Suprapubic skin (tissue), 4 donors: ENCODE data around the gene RMND5B. TPM values are rescaled to one million over a fixed set of nuclear protein-coding genes. Genes with fewer than 3 reads are reported as not detected.
"Not testable (repeated sequence)": the region's sequence is repeated elsewhere in the genome, so short reads cannot be mapped to it uniquely, and the experiment has no call there.

Experiments
- DNase-seq, 2 donors: peaks; one replicate each; pipeline ENCODE4 v3.0.0-alpha.2; 2019; ENCODE audit warnings: low spot score in 2 of 2
- H3K27ac ChIP-seq: fragments of 200-600 bp; sonication (generic); one replicate; pipeline ENCODE4 v1.5.1; 2019
- H3K27me3 ChIP-seq: fragments of 200-600 bp; sonication (generic); one replicate; pipeline ENCODE4 v1.5.1; 2019
- H3K36me3 ChIP-seq: fragments of 200-600 bp; sonication (generic); one replicate; pipeline ENCODE4 v1.5.1; 2019
- H3K4me1 ChIP-seq: fragments of 200-600 bp; sonication (generic); one replicate; pipeline ENCODE4 v1.5.1; 2019
- H3K4me3 ChIP-seq: fragments of 200-600 bp; sonication (generic); one replicate; pipeline ENCODE4 v1.5.1; 2019; ENCODE audit warnings: mild to moderate bottlenecking
- H3K9me3 ChIP-seq: fragments of 200-600 bp; sonication (generic); one replicate; pipeline ENCODE4 v1.5.1; 2019
- CTCF ChIP-seq, 2 donors: fragments of 200-600 bp in 1 of 2; fragments of 450-650 bp in 1 of 2; sonication (generic) in 1 of 2; IDR thresholded peaks; one replicate each; pipeline ENCODE4 v1.5.1; 2016 to 2019; ENCODE audit warnings: antibody characterized with exemption in 2 of 2, mild to moderate bottlenecking in 1 of 2, moderate library complexity in 1 of 2
- EP300 ChIP-seq: sonication (generic); formaldehyde crosslinking; IDR thresholded peaks from one replicate; pipeline ENCODE4 v1.6.1; 2017; ENCODE audit warnings: antibody characterized with exemption
- POLR2A ChIP-seq, 2 donors: fragments of 450-650 bp; IDR thresholded peaks; one replicate each; pipeline ENCODE4 v1.6.1; 2017; ENCODE audit warnings: antibody characterized with exemption in 2 of 2, mild to moderate bottlenecking in 2 of 2, moderate library complexity in 2 of 2
- POLR2AphosphoS5 ChIP-seq, 3 donors: sonication (generic); formaldehyde crosslinking; IDR thresholded peaks; one replicate each; pipeline ENCODE4 v1.6.1; 2017; ENCODE audit warnings: antibody characterized with exemption in 3 of 3
- WGBS: methylation state at CpG from one replicate; pipeline ENCODE4 v1.1.5; 2018; 5-methylcytosine and 5-hydroxymethylcytosine counted together
- total RNA-seq, 4 donors: library from RNA; depleted of rRNA; stranded (reverse); fragments of >200 nt; gene quantifications; one replicate each; pipeline ENCODE4 v1.1.0, GENCODE V29; 2016

Gene RMND5B, protein sequence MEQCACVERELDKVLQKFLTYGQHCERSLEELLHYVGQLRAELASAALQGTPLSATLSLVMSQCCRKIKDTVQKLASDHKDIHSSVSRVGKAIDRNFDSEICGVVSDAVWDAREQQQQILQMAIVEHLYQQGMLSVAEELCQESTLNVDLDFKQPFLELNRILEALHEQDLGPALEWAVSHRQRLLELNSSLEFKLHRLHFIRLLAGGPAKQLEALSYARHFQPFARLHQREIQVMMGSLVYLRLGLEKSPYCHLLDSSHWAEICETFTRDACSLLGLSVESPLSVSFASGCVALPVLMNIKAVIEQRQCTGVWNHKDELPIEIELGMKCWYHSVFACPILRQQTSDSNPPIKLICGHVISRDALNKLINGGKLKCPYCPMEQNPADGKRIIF
- total RNA-seq = 10 to 100 TPM; 38.6 to 60.6 (median 42.9) TPM

DNA sequence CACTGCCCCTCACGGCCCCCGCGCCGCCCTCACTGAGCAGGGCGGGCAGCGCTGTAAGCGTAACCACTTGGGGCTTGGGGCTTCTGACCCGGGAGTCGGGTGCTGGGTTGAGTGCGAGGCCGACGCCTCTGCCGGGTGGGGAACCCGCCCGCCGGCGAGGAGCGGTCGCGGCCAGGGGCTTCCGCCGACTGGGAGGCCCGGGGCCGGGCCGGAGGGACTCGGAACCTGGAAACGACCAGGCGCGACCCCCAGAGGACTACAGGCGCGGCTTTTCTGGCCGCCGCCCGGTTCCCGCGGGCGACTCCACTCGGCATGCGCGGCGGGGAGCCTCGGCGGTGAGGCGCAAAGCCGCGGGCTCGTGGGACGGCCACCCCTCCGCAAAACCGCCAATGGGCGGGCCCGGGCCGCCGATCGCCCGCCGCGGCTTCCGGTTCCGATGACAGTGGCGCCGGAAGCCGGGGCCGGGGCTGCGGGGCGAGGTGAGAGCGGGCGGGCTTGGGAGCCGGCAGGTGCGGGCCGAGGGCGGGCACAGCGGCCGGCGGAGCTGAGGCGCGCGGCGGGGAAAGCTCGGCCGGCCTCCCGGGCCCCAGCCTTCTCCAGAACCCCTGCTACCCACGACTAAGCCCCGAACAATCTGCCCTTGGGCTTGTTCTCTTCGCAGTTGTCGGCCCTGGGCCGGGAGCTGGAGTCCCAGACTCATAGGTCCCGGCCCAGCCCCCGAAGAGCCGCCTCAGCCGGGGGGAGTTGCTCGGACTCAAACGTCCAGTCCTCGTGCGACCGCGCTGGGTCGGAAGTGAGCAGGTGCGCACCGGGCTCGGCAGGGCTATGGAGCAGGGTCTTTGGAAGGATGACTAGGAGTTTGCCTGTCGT lies at the start of gene RMND5B:
Gene RMND5B (plus strand): TSS at position 439 of the 870 bp plus-strand sequence. CDS start 7,106 bp downstream, outside the sequence.
- whole genome bisulfite sequencing = 0% methylated on average over 5 of the region's 102 CpGs
- H3K27me3 ChIP-seq = no peaks in the 10 kb centered on the region
- H3K4me1 ChIP-seq = peaks cover 28% of the 10 kb centered on the region
- H3K4me3 ChIP-seq = peak within 1 kb of the TSS; percentile 94
- H3K27ac ChIP-seq = peak within 1 kb of the TSS; percentile 95
- TF ChIP-seq POLR2AphosphoS5 (IDR thresholded peaks at IDR 0.05) (peak in 1 of 3 donors; percentile 4), POLR2A (IDR thresholded peaks at IDR 0.05) (peak in 1 of 2 donors; percentile 61), EP300 (no peak)
- peak; percentile 86 to 91 for DNase-seq
- peaks cover 19% of the 10 kb centered on the region for H3K36me3 ChIP-seq
- no peaks in the 10 kb centered on the region for H3K9me3 ChIP-seq

- H3K4me1 ChIP-seq = peaks cover 5% of the 10 kb centered on the region
- no peak overlapping the region for H3K27ac ChIP-seq
- TF ChIP-seq POLR2AphosphoS5 (IDR thresholded peaks at IDR 0.05) (no peak), POLR2A (IDR thresholded peaks at IDR 0.05) (no peak), EP300 (no peak), CTCF (IDR thresholded peaks at IDR 0.05) (no peak)
- DNase-seq = no peak
- H3K4me3 ChIP-seq = no peak overlapping the region
- H3K27me3 ChIP-seq = peaks cover 15% of the 10 kb centered on the region
- WGBS = 77% methylated on average over 12 of the region's 12 CpGs
- H3K36me3 ChIP-seq = no peaks in the 10 kb centered on the region
- no peaks in the 10 kb centered on the region for H3K9me3 ChIP-seq
These were observed 49.1 kb upstream of the RMND5B start for GRCh38 chr5:178081571-178082243.

DNA sequence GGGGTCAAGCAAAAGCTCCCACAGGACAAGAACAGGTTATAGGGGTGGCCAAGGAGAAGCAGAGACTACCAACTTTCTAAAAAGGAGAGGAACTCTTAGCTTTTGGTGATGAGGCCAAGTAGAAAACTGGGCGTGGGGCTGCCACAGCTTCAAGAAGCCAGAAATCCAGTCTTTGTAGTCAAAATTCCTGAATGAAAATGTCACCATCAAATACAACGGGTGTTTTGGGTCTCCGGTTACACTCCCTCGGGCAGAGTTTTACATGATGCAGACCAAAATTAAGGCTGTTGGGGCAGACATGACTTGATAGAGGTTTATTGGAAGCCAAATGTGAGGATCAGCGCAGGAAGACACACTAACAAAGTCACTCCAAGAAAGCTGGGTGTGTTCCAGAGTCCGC lies 46.9 kb upstream of the RMND5B start:
- Histone ChIP-seq H3K27ac (no peak overlapping the region), H3K36me3 (no peaks in the 10 kb centered on the region), H3K4me1 (no peaks in the 10 kb centered on the region), H3K27me3 (peaks cover 18% of the 10 kb centered on the region), H3K9me3 (no peaks in the 10 kb centered on the region), H3K4me3 (no peak overlapping the region)
- no peak for DNase-seq
- TF ChIP-seq EP300 (no peak), CTCF (IDR thresholded peaks at IDR 0.05) (no peak), POLR2AphosphoS5 (IDR thresholded peaks at IDR 0.05) (no peak)
- WGBS = 61% methylated on average over 6 of the region's 6 CpGs

GRCh38 chr5:178085316-178085715 lies 45.5 kb upstream of the RMND5B start:
- Histone ChIP-seq H3K9me3 (no peaks in the 10 kb centered on the region), H3K27me3 (peaks cover 18% of the 10 kb centered on the region), H3K27ac (no peak overlapping the region), H3K36me3 (no peaks in the 10 kb centered on the region), H3K4me1 (no peaks in the 10 kb centered on the region), H3K4me3 (no peak overlapping the region)
- TF ChIP-seq POLR2A (IDR thresholded peaks at IDR 0.05) = no peak
- TF ChIP-seq EP300 = no peak
- TF ChIP-seq CTCF (IDR thresholded peaks at IDR 0.05) = no peak
- TF ChIP-seq POLR2AphosphoS5 (IDR thresholded peaks at IDR 0.05) = no peak
- DNase-seq = no peak
- WGBS = 68% methylated on average over 6 of the region's 6 CpGs

DNA sequence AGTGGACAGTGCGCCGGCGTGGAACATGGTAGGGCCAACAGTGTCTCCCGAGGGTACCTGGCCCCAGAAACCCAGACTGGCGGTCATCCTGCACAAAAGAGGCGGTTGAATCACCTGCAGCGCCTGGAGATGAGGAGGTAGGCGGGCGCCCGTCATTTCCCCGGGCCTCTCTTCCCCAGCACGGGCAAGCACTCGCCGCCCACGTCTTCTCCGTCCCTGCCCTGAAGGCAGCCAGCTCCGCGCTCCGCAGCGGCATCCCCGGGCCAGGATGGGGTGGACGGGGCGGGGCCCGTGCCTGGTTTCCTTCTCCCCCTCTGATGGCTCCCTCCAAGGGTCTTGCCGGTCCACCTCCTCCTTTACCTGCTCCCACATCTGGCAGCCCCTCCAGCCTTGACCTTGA lies 44.5 kb upstream of the RMND5B start:
- Histone ChIP-seq H3K27ac (no peak overlapping the region), H3K27me3 (peaks cover 18% of the 10 kb centered on the region), H3K36me3 (no peaks in the 10 kb centered on the region), H3K4me3 (no peak overlapping the region), H3K9me3 (no peaks in the 10 kb centered on the region), H3K4me1 (no peaks in the 10 kb centered on the region)
- no peak for DNase-seq
- 42% methylated on average over 24 of the region's 25 CpGs for WGBS
- TF ChIP-seq CTCF (IDR thresholded peaks at IDR 0.05) (no peak), POLR2A (IDR thresholded peaks at IDR 0.05) (no peak), POLR2AphosphoS5 (IDR thresholded peaks at IDR 0.05) (no peak), EP300 (no peak)

DNA sequence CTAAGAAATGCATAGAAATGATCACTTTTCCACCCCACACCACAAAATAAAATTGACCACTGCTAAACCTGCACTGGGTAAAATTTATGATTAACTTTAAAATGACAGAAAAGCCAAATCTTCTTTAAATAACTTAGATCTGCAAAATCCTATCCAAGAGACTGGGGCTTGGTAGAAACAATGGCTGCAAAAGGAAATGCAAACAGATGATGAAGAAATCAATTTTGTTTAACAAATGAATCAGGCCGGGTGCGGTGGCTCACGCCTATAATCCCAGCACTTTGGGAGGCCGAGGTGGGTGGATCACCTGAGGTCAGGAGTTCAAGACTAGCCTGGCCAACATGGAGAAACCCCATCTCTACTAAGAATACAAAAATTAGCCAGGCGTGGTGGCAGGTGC lies 43.6 kb upstream of the RMND5B start:
- not testable (repeated sequence) for H3K9me3 ChIP-seq, H3K4me1 ChIP-seq, H3K4me3 ChIP-seq, H3K27ac ChIP-seq, H3K36me3 ChIP-seq, DNase-seq
- WGBS = 88% methylated on average over 5 of the region's 5 CpGs
- H3K27me3 ChIP-seq = peaks cover 15% of the 10 kb centered on the region
